EH (cell line): Measurements from ENCODE around the gene ADAMTS4.
A peak's percentile ranks its signal among the peaks of the same experiment; 100 is the strongest.
"Not testable (repeated sequence)": the region's sequence is repeated elsewhere in the genome, so short reads cannot be mapped to it uniquely, and the experiment has no call there.

Experiments
- DNase-seq: peaks from one replicate; pipeline ENCODE4 v3.0.0-alpha.2; 2015; ENCODE audit warnings: low read depth

Gene ADAMTS4

GRCh38 chr1:161198897-161199431 lies at the start of gene ADAMTS4:
Gene ADAMTS4 (minus strand): TSS chr1:161199054. CDS start chr1:161198627, 427 bp downstream.
- DNase-seq, result peak; percentile 95

GRCh38 chr1:161244888-161245287 lies 46.0 kb upstream of the ADAMTS4 start:
- DNase-seq, result no peak

DNA sequence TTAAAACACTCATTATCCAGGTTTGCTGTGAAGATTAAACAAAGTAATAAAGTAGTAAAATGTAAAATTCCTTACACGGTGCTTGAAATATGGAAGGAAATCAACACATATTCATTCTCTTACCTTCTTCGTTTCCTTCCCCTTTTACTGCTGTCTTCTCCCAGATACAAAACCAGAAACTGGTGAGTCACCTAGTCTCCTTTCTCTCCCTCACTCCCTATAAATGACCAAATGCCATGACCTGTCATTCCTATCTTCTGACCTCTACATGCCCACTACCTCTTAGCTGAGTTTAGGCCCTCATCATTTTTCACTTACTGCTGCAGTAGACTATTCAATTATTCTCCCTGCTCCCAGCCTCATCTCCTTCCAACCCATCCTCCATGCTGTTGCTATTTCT lies 43.5 kb upstream of the ADAMTS4 start:
- no peak for DNase-seq

DNA sequence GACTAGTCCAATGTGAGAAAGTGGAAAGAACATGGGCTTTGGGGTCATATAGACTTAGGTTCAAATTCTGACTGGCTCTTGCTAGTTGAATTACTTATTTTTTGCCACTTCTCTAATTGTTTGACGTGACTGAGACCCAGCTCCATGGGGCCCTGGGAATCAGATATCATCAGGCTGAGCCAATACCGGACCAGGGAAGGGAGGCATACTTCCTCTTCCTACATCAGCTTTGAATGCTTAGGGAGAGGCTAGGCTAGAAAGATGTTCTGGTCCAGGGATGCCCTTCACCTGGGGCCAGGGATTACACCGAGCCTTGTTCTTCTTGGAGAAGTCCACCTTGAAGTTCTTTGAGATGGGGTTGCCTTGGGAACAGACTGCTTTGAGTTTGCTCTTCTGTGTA lies 42.8 kb upstream of the ADAMTS4 start:
- DNase-seq, result no peak

DNA sequence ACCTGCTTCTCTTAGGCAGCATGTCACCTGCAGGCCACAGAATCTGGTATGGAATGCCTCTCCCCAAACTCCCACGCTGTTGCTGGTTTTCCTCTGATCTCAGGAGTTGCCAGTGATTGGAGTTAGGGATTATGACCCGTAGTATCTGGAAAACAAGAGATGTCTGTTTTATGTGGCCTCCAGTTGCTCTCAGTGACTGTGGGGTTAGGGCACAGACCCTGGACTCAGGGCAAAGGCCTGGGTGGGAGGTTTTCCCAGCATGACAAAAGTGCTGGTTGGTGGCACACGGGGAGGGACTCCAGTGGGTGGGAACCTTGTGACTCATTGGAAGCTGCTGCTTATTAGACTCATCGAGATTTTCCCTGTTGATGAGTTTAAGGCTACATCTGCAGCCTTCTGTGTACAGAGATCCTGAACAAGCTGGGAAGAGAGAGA lies 39.2 kb upstream of the ADAMTS4 start, which contains the start of gene NR1I3:
Gene NR1I3 (minus strand): TSS at position 165 of the 435 bp plus-strand sequence. CDS start 1,638 bp downstream, outside the sequence.
- DNase-seq, result no peak

DNA sequence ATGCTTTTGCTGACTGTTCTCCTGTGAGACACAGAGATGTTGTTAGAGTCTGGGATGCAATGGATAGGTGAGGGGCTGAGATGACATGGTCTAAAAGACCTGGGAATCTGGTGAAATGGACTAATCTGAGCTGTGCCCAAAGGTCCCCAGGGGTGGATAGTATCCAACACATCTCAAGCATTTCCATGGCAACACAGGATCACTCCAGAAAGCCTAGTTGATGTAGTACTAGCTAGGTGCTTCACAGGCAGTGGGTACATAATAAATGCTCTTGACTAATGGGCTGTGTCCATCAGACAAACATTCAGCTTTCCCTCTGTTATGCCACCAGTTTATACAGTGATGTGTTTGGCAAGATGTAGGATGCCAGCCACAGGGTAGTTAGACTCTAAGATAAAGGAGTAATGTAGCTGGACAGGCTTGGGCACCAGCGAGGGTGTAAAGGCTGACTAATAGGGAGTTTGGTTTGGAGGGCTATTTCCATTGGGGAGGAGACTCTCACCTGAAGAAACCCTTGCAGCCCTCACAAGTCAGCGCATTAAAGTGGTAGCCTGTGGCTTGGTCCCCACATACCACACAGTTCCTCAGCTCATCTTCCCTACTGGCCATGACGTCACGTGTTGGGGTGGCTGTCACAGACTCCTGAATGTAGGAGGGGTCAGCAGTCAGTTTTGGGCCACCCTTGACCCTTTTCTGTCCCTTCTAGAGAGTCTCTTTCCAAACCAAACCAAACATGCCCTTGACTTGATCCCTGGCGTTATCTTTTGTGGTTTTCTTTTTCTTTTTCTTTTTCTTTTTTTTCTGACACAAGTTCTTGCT lies 37.3 kb upstream of the ADAMTS4 start:
- DNase-seq, result no peak

- no peak for DNase-seq
Measured at GRCh38 chr1:161233102-161233501, 34.2 kb upstream of the ADAMTS4 start.

DNA sequence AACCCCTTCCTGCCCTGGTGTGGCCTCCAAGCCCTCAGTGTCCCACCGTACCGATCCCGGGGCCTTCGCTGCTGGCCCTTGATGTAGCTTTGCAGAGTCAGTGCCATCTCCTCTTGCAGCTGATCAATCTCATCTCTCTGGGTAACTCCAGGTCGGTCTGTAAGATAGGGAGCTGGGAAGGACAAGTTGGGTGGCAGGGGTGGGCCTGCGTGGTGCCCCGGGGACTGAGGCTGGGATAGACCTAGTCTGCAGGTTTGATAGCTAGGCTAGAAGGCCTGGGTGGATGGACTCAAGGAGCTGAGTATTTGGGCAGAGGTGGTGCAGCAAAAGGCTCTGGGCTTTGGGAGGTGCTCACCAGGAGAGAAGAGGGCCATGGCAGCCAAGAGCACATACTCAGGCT lies 31.9 kb upstream of the ADAMTS4 start:
- no peak for DNase-seq

DNA sequence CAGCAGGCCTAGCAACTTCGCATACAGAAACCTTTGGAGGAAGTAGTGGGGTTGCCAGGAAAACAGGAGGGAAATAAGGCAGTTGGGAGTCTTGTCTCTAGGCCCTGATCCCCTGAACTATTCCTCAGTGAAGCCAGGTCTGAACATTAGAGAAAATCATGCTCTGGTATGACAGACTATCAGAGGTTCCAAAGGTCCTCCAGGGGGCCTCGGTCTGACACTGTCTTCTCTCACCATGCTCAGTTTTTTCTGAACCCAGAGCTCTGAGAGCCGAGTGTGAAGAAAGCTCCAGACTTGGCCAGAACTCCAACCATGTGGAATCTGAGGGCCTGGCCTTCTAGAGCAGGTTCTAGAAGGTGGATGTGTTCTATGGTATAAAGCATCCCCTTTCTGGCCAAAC lies 31.0 kb upstream of the ADAMTS4 start:
- DNase-seq, result no peak

GRCh38 chr1:161228032-161228431 lies 29.2 kb upstream of the ADAMTS4 start:
- DNase-seq, result no peak

DNA sequence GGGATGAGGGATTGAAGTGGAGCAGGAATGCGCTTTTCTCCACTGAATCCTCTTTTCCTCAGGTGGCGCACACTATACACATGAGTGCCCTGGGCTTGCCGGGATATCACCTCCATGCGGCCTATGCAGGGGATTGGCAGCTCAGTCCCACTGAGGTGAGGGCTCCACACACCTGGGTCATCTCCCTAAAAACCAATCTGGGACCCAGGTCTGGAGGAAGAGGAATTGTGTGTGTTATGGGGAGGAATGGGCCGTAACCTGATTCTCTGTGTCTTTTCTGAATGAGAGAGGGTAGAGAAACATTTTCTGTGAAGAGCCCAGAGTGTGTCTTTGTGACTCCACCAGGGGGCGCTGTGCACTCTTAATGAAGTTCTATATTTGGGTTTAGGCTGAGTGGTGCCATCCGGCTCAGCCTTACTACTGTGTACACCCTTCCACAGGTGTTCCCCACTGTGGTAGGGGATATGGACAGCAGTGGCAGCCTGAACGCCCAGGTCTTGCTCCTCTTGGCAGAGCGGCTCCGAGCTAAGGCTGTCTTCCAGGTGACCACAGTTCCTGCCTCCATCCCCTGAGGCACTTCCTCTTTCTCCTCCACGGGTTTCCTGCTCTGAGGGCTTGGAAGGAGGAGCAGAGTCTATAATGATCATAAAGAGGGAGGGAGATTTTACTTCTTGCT lies 28.5 kb upstream of the ADAMTS4 start:
- peak; percentile 77 for DNase-seq

DNA sequence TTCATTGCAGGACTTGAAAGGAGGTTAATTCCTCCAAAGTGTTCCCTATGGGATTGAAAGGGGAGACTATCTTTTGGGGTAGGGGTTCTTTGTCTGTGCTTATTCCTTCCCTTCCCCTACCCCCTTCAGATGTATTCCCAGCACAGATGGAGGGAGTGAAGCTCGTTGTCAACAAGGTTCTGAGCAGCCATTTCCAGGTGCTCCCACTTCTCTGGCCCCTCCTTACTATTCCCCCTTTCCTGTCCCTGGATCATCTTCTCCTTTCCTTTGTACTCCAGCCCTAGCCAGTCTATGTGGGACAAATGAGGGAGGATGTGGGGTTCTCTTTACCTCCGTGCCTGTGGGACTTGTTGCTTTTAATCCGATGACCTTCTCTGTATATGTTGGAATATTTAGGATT lies 27.9 kb upstream of the ADAMTS4 start:
- DNase-seq, result no peak

- DNase-seq, result no peak
Measured at GRCh38 chr1:161226320-161226711, 27.5 kb upstream of the ADAMTS4 start.

- peak; percentile 100 for DNase-seq
Measured at GRCh38 chr1:161225534-161226319, 26.9 kb upstream of the ADAMTS4 start, which contains the start of gene TOMM40L. Gene TOMM40L (plus strand): TSS chr1:161226060. CDS start chr1:161226490, 430 bp downstream.

DNA sequence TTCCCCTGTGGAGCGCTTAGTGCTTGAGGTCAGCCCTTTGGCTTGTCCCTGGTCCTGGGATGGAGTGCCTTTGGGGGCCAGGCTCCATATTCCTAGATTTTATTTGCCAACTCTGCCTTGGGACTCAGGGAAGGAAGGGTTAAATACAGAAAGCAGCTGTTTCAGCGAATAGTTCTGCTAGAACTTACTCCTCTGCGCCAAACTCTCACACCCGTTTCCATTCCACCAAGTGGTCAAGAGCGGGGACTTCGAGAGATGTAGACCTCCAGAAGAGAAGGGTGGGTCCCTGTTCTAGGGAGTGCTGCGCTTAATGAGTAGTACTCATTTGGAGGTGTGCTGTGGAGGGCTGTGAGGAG lies 26.3 kb upstream of the ADAMTS4 start:
- no peak for DNase-seq

DNA sequence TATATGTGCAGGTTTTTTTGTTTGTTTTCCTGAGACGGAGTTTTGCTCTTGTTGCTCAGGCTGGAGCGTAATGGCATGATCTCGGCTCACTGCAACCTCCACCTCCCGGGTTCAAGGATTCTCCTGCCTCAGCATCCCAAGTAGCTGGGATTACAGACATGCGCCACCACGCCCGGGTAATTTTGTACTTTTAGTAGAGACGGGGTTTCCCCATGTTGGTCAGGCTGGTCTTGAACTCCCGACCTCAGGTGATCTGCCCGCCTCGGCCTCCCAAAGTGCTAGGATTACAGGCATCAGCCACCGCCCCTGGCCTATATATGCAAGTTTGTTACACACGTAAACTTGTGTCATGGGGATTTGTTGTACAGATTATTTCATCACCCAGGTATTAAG lies 25.8 kb upstream of the ADAMTS4 start:
- not testable (repeated sequence) for DNase-seq

- no peak for DNase-seq
Measured at GRCh38 chr1:161223805-161224694, 25.2 kb upstream of the ADAMTS4 start.

DNA sequence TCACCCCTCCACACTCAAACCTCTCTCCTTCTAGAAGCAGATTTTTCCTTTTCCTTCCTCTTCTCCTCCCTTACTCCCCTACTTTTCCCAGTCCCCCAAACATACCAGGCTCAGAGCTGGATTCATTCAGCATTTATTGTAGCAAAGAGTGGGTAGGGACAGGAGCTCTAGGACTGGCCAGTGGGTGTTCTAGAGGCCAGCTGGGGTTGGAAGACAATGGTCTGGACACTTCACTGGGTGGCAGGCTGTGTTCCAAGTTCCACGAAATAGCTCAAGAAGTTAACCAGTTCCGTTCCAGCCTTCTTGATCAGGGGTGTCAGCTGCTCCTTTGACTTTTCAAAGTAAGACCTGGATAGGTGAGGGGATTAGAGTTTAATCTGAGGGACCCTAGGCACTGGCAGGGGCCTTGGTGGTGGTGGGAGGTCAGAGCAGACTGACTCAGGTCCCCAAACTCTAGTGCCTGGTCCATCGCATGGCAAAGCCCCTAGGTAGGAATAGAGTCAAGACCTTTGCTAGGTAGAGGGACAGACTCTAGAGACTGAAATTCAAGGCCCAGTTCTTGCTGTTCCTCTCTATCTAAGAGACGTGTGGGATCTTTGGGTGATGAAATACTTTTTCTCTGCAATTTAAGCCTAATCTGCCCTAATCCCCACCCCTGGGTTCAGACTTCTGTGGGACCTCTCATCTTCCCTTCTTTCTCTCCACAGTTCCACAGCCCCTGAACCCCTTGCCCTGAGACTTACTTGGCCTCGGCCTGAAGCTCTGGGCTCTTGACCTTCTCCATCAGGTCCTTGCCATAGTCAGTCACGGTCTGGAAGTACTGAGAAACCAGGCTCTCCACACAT lies 23.5 kb upstream of the ADAMTS4 start:
- no peak for DNase-seq

DNA sequence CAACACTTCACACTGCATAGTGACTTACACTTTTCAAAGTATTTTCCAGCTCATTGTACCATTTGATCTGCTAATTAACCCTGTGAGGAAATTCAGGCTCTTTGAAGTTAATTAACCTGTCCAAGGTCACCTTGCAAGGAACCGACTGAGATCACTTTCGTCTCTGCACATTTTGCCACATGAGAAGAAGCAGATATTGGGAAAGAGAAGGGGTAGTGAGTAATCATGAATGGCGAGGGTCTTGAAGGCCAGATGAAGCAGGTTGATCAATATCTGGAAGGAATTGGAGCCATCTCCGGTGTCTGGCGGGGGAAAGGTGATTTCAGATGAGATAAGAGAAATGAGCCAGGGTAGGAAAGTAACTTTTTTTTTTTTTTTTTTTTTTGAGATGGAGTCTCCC lies 21.1 kb upstream of the ADAMTS4 start:
- DNase-seq, result no peak
